C4-2B (cell line): ENCODE results near the gene WNT10A.

Experiments
- H3K27ac ChIP-seq: fragments of 450-650 bp; 2 replicates; pipeline ENCODE4 v1.5.1; 2017
- ZFX ChIP-seq: fragments of 450-650 bp; IDR thresholded peaks from 2 replicates; pipeline ENCODE4 v1.6.1; 2017
- TF ChIP-seq, protein P1 (sequence below): fragments of 450-650 bp; conservative IDR thresholded peaks from 2 replicates; pipeline ENCODE4 v1.5.1; 2017; ENCODE audit warnings: mild to moderate bottlenecking

Gene WNT10A

DNA sequence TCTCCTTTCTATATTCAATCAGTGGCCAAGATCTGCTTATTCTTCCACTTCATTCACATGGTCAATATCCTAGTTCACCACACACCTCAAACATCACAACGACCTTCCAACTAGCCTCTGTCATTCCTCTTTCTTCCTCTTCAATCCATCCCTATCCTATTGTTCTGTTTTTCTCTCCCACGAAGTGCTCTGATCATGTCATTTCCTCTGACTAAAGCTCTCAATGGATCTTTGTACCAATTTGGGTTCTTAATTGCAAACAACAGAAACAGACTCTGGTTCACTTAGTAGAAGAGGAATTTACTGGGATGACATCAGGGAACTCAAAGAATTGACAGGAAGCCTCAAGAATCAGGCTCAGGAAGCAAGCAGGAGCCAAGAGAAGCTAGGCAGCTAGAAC is 23.5 kb downstream of the WNT10A start:
- no peak overlapping the region for H3K27ac ChIP-seq
- TF ChIP-seq, protein P1, sequence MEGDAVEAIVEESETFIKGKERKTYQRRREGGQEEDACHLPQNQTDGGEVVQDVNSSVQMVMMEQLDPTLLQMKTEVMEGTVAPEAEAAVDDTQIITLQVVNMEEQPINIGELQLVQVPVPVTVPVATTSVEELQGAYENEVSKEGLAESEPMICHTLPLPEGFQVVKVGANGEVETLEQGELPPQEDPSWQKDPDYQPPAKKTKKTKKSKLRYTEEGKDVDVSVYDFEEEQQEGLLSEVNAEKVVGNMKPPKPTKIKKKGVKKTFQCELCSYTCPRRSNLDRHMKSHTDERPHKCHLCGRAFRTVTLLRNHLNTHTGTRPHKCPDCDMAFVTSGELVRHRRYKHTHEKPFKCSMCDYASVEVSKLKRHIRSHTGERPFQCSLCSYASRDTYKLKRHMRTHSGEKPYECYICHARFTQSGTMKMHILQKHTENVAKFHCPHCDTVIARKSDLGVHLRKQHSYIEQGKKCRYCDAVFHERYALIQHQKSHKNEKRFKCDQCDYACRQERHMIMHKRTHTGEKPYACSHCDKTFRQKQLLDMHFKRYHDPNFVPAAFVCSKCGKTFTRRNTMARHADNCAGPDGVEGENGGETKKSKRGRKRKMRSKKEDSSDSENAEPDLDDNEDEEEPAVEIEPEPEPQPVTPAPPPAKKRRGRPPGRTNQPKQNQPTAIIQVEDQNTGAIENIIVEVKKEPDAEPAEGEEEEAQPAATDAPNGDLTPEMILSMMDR, result no peak
- TF ChIP-seq ZFX, result no peak

DNA sequence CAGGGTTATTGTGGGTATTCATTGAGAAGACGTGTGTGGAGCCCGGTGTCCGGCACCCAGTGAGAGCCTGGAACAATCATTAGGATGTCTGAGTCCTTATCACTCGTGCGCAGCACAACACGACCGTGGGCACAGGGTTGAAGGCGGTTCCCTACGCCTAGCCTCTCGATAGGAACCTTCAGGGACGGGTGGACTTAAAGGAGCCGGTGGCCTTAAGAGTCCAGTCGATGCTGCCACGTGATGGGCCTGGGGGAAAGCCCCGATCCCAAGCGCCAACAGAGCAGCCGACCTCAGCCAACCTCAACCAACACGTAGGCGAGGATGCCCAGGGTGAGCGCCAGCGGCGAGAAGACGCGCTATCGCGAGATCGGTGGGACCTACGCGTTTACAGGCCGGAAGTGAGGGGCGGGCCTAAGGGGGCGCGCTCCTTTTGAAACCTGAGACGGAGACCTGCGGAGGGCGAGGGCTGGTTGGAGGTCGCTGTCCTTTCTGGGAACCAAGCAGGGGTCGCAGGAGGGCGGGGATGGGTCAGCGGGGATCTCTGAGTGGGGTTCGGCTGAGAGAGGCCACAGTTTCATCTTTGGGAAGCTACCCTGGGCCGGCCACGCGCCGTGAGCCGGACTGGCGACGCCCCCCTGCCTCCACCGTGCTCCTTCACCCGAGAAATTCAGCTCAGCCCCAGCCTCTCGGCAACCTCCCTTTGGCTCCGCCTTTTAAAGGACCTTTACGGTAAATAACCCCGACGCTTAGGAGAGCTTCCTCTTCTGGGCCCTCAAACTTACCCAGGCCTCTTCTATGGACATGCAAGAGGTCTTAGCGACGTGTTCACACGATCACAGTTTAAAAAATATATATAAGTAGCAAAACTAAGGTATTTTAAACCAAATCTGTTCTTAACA is 28.3 kb downstream of the WNT10A start:
- no peak for TF ChIP-seq ZFX
- TF ChIP-seq, protein P1, result no peak
- no peak overlapping the region for H3K27ac ChIP-seq

DNA sequence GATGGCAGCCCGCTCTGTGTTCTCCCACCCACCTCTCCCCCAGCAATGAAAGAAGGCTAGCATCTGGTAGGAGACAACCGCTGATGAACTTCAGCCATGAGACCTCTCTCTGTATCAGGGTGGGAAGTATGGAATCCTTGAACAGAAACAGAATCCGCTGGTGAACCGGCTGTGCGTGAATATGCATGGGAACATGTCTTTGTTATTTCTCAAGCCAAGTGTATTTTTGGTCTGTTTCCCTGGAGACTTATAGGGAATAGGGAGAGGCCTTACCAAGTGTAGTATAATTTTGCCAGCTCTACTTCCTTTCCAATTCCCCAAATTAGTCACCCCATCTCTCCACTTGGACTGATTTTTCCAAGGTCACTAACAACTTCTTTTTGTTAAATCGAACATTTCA is 30.1 kb downstream of the WNT10A start:
- TF ChIP-seq, protein P1, result no peak
- no peak for TF ChIP-seq ZFX
- H3K27ac ChIP-seq, result no peak overlapping the region

- TF ChIP-seq, protein P1, result no peak
- no peak for TF ChIP-seq ZFX
- H3K27ac ChIP-seq, result no peak overlapping the region
Measured at GRCh38 chr2:218920504-218920903, 39.9 kb downstream of the WNT10A start.

DNA sequence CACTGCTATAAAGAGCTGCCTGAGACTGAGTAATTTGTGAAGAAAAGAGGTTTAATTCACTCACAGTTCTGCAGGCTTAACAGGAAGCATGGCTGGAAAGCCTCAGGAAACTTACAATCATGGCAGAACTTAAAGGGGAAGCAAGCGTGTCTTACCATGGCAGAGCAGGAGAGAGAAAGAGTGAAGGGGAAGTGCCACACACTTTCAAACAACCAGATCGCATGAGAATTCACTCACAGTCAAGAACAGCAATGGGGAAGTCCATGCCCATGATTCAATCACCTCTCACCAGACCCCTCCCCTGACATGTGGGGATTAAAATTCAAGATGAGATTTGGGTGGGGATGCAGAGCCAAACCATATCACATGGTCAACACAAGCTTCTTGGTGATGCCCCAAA is 44.1 kb downstream of the WNT10A start:
- TF ChIP-seq ZFX, result no peak
- TF ChIP-seq, protein P1, result no peak
- no peak overlapping the region for H3K27ac ChIP-seq

- H3K27ac ChIP-seq, result no peak overlapping the region
- TF ChIP-seq ZFX, result no peak
- TF ChIP-seq, protein P1, result no peak
Measured at GRCh38 chr2:218925434-218925833, 44.8 kb downstream of the WNT10A start.

DNA sequence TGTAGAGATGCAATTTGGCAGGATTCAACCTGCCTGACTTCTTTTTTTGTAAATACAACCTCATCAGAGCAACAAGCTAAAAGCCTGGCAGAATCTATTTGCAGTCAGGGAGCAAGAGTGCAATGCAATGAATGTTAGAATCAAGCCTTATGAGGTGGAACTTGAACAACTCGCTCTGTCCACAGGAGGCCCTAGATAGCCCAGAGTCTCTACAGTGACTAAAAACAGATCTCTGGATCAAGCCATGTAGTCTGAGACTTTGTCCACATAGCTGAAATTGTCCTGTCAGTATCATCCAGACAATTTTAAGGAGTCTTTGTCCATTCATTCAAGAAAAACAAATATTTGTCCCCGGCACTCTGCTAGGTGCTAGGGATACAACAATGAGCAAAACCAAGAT is 46.8 kb downstream of the WNT10A start:
- TF ChIP-seq, protein P1, result no peak
- no peak for TF ChIP-seq ZFX
- no peak overlapping the region for H3K27ac ChIP-seq
